Measurements from ENCODE around the gene DNAJB14. TPM values are rescaled to one million over a fixed set of nuclear protein-coding genes. Genes with fewer than 3 reads are reported as not detected.

Gene DNAJB14
- total RNA-seq, 4 donors from 2014 or later = 27.0 to 38.5 (median 31.7) TPM

DNA sequence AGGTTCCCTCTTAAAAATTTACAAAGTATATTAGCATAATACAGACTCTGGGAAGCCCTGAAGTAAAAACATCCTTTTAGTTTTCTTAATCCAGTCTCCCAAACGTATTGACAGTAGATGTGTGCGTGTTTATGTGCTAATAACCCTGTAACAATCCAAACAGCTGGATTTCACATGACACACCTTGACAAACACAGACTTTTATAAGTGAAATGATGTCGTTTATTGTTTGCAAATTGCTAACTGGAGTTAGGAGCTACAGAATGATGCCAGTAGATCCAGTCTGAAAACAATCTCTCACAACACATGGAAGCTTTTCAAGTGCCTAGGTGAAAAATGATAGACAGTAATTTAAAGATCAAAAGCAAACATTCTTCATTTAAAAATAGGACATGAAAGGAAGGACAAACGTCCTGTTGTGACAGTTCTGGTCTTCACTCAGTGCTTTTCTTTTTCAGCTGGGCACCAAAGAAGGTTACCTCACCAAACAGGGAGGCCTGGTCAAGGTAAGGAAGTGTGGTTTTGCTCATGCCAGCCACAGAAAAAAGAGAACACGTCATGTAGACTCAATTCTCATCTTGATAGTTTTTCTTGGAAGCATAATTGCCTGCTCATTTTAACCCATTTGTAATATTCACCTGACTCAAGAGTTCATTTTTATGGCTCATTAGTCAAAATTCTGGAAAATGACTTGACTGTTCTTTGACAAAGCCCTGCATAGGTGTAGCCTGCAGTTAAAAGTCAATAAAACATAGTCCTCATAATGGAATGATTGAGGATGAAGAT, 85.1 kb downstream of the DNAJB14 start:
- H3K36me3 ChIP-seq = no peaks in the 10 kb centered on the region
- H3K27me3 ChIP-seq = no peaks in the 10 kb centered on the region
- no peak overlapping the region for H3K27ac ChIP-seq
- no peak for DNase-seq (ENCODE audit: low spot score in 2 of 2)
- H3K4me3 ChIP-seq = no peak overlapping the region
- H3K4me1 ChIP-seq = no peaks in the 10 kb centered on the region
- TF ChIP-seq POLR2A (IDR thresholded peaks at IDR 0.05) = no peak
- TF ChIP-seq, protein P1, sequence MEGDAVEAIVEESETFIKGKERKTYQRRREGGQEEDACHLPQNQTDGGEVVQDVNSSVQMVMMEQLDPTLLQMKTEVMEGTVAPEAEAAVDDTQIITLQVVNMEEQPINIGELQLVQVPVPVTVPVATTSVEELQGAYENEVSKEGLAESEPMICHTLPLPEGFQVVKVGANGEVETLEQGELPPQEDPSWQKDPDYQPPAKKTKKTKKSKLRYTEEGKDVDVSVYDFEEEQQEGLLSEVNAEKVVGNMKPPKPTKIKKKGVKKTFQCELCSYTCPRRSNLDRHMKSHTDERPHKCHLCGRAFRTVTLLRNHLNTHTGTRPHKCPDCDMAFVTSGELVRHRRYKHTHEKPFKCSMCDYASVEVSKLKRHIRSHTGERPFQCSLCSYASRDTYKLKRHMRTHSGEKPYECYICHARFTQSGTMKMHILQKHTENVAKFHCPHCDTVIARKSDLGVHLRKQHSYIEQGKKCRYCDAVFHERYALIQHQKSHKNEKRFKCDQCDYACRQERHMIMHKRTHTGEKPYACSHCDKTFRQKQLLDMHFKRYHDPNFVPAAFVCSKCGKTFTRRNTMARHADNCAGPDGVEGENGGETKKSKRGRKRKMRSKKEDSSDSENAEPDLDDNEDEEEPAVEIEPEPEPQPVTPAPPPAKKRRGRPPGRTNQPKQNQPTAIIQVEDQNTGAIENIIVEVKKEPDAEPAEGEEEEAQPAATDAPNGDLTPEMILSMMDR (IDR thresholded peaks at IDR 0.05) = no peak
- no peak for TF ChIP-seq EP300 (IDR thresholded peaks at IDR 0.05)
- 57 to 60% methylated on average over 5 of the region's 5 CpGs for WGBS, 2 donors
- H3K9me3 ChIP-seq = no peaks in the 10 kb centered on the region

DNA sequence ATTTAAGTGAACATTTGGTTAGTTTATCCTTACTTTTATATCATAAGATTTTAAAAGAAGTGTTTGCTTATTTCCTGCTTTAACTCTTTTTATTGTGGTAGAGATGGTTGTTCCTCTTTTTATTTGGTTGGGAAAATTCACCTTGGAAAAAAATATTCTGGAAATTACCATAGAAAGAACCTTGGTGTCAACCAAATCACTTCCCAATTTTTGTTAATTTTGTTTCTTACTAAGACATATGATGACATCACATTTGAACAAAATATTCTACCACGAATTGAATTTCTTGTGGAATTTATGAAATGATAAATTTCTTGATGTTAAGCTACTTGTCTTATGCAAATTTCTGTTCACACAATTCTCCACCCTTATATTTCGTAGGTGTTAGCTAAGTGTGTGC, 85.9 kb downstream of the DNAJB14 start:
- H3K27me3 ChIP-seq = no peaks in the 10 kb centered on the region
- WGBS, 2 donors = 78 to 86% methylated on average over 2 of the region's 2 CpGs
- TF ChIP-seq, protein P1 (IDR thresholded peaks at IDR 0.05) = no peak
- TF ChIP-seq POLR2A (IDR thresholded peaks at IDR 0.05) = no peak
- no peak for TF ChIP-seq EP300 (IDR thresholded peaks at IDR 0.05)
- no peak for DNase-seq (ENCODE audit: low spot score in 2 of 2)
- H3K4me3 ChIP-seq = no peak overlapping the region
- H3K9me3 ChIP-seq = no peaks in the 10 kb centered on the region
- H3K27ac ChIP-seq = no peak overlapping the region
- H3K4me1 ChIP-seq = peaks cover 0 to 3% (median 0%) of the 10 kb centered on the region in 4 donors
- H3K36me3 ChIP-seq = no peaks in the 10 kb centered on the region

DNA sequence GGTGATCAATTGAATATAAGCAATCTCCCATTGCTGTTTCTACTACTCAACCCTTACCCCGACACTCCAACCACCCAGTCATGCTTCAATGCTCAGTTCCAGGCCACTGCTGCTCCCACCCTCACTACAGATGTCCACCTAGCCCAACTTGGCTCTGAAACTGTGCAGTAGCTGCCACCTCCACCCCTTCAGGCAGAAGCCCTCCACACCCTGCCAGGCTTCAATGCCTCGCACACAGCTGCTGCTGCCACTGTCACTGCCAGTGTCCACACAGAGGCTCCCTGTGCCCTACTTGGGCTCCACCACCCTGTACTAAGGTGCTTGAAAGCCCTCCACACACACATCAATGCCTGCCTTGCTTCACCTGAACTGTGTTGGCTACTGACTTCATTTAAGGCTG, 86.8 kb downstream of the DNAJB14 start:
- H3K27ac ChIP-seq = no peak overlapping the region
- 65 to 85% methylated on average over 2 of the region's 2 CpGs for WGBS, 2 donors
- no peak overlapping the region for H3K4me3 ChIP-seq
- TF ChIP-seq POLR2A (IDR thresholded peaks at IDR 0.05) = no peak
- no peak for TF ChIP-seq EP300 (IDR thresholded peaks at IDR 0.05)
- TF ChIP-seq, protein P1 (IDR thresholded peaks at IDR 0.05) = no peak
- peaks cover 0 to 7% (median 0%) of the 10 kb centered on the region in 4 donors for H3K4me1 ChIP-seq
- H3K27me3 ChIP-seq = no peaks in the 10 kb centered on the region
- no peaks in the 10 kb centered on the region for H3K9me3 ChIP-seq
- H3K36me3 ChIP-seq = no peaks in the 10 kb centered on the region
- DNase-seq (ENCODE audit: low spot score in 2 of 2) = no peak

DNA sequence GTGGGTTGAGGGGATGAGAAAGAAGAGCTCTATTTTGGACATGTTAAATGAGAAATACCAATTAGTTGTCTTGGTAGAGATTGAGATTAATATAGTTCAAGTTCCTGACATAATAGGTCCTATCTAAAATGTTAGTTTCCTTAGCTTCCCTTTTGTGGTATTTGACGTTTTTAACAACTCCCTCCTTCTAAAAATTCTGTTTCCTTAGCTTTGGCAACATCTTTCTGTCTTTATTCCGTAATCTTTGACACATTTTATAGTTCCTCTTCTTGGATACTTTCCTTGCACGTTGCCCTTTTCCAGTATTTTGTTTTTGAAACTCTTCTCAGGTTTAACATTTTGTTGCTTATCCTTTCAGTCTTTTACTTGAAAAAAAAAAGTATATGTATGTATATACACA, 89.1 kb downstream of the DNAJB14 start:
- TF ChIP-seq EP300 (IDR thresholded peaks at IDR 0.05) (no peak), POLR2A (IDR thresholded peaks at IDR 0.05) (no peak)
- TF ChIP-seq, protein P1 (IDR thresholded peaks at IDR 0.05) = no peak
- Histone ChIP-seq H3K9me3 (no peaks in the 10 kb centered on the region), H3K4me3 (no peak overlapping the region), H3K27ac (no peak overlapping the region), H3K36me3 (no peaks in the 10 kb centered on the region), H3K4me1 (peaks cover 0 to 7% (median 0%) of the 10 kb centered on the region in 4 donors), H3K27me3 (no peaks in the 10 kb centered on the region)
- WGBS, 2 donors = 58 to 60% methylated on average over 3 of the region's 3 CpGs
- no peak for DNase-seq (ENCODE audit: low spot score in 2 of 2)

DNA sequence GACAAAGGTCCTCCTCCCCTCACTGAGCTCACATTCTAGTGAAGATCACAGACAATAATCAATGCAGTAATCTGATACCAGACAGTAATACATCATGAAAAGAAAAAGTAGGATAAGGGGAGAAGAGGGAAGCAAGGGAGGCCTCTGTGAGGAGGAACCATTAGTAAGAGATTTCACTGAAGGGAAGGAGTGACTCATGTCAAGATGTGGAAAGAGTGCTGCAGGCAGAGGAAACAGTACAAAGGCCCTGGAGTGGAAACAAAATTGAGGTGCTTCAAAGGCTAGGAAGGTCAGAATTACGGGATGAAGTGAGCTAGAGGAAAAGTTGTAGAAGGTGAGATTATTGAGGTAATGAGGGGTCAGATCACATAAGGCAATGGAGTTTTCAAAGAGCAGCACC, 90.3 kb downstream of the DNAJB14 start:
- no peaks in the 10 kb centered on the region for H3K27me3 ChIP-seq
- no peaks in the 10 kb centered on the region for H3K9me3 ChIP-seq
- WGBS, 2 donors = 50 to 61% methylated on average over 1 of the region's 1 CpG
- no peaks in the 10 kb centered on the region for H3K36me3 ChIP-seq
- DNase-seq (ENCODE audit: low spot score in 2 of 2) = no peak
- H3K4me1 ChIP-seq = peaks cover 0 to 7% (median 0%) of the 10 kb centered on the region in 4 donors
- H3K4me3 ChIP-seq = no peak overlapping the region
- H3K27ac ChIP-seq = no peak overlapping the region
- no peak for TF ChIP-seq POLR2A (IDR thresholded peaks at IDR 0.05)
- no peak for TF ChIP-seq EP300 (IDR thresholded peaks at IDR 0.05)
- TF ChIP-seq, protein P1 (IDR thresholded peaks at IDR 0.05) = no peak
